Occipital lobe (tissue), 1 donor: Measurements from ENCODE around the gene KIDINS220. TPM values are rescaled to one million over a fixed set of nuclear protein-coding genes. Genes with fewer than 3 reads are reported as not detected.

Source experiments
- total RNA-seq: library from RNA; depleted of rRNA; stranded (reverse); fragments of >200 nt; gene quantifications from one replicate; pipeline ENCODE4 v1.2.3, GENCODE V29; 2014

The KIDINS220 gene
- total RNA-seq, 1 donor from 2014 or later = 721 TPM

Other genes starting within 250 kb of the KIDINS220 start
- 314 TPM for gene ID2, start 155.6 kb downstream of the KIDINS220 start, total RNA-seq
- 189 TPM for gene MBOAT2, start 166.1 kb upstream of the KIDINS220 start, total RNA-seq